Measurements from ENCODE around the gene TENM4. TPM values are rescaled to one million over a fixed set of nuclear protein-coding genes. Genes with fewer than 3 reads are reported as not detected.

Gene TENM4
- total and polyA plus RNA-seq, 2 of the 8 experiments (the other 6 are each of a cell fraction or from before 2014, with no cell fraction given), result 3.5 to 7.2 TPM

DNA sequence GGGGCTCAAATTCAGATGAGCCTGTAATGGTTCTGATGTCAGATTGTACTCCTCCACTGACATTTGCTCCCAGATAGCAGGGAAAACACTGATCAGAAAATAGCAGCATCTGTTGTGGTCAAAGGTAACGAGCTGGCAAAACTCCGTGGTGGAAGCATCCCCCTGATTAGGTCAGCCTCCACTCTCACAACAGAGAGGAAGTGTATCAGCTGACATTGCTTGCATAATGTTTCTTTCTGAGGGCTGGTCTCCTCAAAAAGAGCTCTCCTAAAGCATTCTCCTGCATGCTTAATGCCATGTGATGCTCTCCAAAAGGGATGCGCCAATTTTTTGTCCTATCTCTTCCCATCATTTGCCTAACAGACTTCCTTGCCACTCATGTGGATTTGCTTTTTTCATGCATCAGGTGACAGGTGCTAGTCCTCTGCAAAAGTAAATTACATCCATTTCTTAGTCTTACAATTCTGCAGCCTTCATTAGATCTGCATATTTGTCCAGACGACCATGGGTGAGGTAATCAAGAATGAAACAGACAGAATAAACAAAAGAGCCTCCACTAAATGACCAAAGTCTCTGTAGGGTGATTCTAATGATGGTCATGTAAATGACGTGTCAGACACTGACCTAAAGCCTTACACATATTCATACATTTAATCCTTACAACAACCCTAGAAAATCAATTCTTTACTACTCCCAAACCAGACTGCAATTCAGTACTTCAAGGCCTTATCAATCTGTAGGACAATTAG is 6.4 kb upstream of the TENM4 start (continued):
- TF ChIP-seq, protein P1, sequence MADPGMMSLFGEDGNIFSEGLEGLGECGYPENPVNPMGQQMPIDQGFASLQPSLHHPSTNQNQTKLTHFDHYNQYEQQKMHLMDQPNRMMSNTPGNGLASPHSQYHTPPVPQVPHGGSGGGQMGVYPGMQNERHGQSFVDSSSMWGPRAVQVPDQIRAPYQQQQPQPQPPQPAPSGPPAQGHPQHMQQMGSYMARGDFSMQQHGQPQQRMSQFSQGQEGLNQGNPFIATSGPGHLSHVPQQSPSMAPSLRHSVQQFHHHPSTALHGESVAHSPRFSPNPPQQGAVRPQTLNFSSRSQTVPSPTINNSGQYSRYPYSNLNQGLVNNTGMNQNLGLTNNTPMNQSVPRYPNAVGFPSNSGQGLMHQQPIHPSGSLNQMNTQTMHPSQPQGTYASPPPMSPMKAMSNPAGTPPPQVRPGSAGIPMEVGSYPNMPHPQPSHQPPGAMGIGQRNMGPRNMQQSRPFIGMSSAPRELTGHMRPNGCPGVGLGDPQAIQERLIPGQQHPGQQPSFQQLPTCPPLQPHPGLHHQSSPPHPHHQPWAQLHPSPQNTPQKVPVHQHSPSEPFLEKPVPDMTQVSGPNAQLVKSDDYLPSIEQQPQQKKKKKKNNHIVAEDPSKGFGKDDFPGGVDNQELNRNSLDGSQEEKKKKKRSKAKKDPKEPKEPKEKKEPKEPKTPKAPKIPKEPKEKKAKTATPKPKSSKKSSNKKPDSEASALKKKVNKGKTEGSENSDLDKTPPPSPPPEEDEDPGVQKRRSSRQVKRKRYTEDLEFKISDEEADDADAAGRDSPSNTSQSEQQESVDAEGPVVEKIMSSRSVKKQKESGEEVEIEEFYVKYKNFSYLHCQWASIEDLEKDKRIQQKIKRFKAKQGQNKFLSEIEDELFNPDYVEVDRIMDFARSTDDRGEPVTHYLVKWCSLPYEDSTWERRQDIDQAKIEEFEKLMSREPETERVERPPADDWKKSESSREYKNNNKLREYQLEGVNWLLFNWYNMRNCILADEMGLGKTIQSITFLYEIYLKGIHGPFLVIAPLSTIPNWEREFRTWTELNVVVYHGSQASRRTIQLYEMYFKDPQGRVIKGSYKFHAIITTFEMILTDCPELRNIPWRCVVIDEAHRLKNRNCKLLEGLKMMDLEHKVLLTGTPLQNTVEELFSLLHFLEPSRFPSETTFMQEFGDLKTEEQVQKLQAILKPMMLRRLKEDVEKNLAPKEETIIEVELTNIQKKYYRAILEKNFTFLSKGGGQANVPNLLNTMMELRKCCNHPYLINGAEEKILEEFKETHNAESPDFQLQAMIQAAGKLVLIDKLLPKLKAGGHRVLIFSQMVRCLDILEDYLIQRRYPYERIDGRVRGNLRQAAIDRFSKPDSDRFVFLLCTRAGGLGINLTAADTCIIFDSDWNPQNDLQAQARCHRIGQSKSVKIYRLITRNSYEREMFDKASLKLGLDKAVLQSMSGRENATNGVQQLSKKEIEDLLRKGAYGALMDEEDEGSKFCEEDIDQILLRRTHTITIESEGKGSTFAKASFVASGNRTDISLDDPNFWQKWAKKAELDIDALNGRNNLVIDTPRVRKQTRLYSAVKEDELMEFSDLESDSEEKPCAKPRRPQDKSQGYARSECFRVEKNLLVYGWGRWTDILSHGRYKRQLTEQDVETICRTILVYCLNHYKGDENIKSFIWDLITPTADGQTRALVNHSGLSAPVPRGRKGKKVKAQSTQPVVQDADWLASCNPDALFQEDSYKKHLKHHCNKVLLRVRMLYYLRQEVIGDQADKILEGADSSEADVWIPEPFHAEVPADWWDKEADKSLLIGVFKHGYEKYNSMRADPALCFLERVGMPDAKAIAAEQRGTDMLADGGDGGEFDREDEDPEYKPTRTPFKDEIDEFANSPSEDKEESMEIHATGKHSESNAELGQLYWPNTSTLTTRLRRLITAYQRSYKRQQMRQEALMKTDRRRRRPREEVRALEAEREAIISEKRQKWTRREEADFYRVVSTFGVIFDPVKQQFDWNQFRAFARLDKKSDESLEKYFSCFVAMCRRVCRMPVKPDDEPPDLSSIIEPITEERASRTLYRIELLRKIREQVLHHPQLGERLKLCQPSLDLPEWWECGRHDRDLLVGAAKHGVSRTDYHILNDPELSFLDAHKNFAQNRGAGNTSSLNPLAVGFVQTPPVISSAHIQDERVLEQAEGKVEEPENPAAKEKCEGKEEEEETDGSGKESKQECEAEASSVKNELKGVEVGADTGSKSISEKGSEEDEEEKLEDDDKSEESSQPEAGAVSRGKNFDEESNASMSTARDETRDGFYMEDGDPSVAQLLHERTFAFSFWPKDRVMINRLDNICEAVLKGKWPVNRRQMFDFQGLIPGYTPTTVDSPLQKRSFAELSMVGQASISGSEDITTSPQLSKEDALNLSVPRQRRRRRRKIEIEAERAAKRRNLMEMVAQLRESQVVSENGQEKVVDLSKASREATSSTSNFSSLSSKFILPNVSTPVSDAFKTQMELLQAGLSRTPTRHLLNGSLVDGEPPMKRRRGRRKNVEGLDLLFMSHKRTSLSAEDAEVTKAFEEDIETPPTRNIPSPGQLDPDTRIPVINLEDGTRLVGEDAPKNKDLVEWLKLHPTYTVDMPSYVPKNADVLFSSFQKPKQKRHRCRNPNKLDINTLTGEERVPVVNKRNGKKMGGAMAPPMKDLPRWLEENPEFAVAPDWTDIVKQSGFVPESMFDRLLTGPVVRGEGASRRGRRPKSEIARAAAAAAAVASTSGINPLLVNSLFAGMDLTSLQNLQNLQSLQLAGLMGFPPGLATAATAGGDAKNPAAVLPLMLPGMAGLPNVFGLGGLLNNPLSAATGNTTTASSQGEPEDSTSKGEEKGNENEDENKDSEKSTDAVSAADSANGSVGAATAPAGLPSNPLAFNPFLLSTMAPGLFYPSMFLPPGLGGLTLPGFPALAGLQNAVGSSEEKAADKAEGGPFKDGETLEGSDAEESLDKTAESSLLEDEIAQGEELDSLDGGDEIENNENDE (IDR thresholded peaks at IDR 0.05; ENCODE audit: insufficient replicate concordance, low read length), result no peak
- TF ChIP-seq, protein P2, sequence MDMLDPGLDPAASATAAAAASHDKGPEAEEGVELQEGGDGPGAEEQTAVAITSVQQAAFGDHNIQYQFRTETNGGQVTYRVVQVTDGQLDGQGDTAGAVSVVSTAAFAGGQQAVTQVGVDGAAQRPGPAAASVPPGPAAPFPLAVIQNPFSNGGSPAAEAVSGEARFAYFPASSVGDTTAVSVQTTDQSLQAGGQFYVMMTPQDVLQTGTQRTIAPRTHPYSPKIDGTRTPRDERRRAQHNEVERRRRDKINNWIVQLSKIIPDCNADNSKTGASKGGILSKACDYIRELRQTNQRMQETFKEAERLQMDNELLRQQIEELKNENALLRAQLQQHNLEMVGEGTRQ (IDR thresholded peaks at IDR 0.05; ENCODE audit: low read length), result no peak
- TF ChIP-seq, protein P3, sequence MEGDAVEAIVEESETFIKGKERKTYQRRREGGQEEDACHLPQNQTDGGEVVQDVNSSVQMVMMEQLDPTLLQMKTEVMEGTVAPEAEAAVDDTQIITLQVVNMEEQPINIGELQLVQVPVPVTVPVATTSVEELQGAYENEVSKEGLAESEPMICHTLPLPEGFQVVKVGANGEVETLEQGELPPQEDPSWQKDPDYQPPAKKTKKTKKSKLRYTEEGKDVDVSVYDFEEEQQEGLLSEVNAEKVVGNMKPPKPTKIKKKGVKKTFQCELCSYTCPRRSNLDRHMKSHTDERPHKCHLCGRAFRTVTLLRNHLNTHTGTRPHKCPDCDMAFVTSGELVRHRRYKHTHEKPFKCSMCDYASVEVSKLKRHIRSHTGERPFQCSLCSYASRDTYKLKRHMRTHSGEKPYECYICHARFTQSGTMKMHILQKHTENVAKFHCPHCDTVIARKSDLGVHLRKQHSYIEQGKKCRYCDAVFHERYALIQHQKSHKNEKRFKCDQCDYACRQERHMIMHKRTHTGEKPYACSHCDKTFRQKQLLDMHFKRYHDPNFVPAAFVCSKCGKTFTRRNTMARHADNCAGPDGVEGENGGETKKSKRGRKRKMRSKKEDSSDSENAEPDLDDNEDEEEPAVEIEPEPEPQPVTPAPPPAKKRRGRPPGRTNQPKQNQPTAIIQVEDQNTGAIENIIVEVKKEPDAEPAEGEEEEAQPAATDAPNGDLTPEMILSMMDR (IDR thresholded peaks at IDR 0.05; ENCODE audit: control extremely low read depth in 1 of 3, insufficient read depth in 1 of 3, low read depth in 1 of 3, low read length in 3 of 3), result no peak
- TF ChIP-seq CBX5 (IDR thresholded peaks at IDR 0.05; ENCODE audit: low read depth, low read length) (no peak), KDM1A (IDR thresholded peaks at IDR 0.05; ENCODE audit: borderline replicate concordance, low read length) (no peak)
